H1 (cell line): ENCODE data around the gene AOC1. TPM values are rescaled to one million over a fixed set of nuclear protein-coding genes. Genes with fewer than 3 reads are reported as not detected.

ENCODE experiments used
- BCL11A ChIP-seq, 2 experiments: IDR thresholded peaks; one replicate each; pipeline ENCODE4 v1.6.1; 2011; ENCODE audit warnings: low read depth in 2 of 2, low read length in 2 of 2, mild to moderate bottlenecking in 2 of 2
- SIX5 ChIP-seq: IDR thresholded peaks from 2 replicates; pipeline ENCODE4 v1.6.1; 2011; ENCODE audit warnings: mild to moderate bottlenecking, low read depth, low read length
- polyA plus RNA-seq, 7 experiments: library from polyadenylated mRNA; depleted of rRNA in 3 of 7; stranded (reverse) in 5 of 7; unstranded in 2 of 7; fragments of >200 nt in 5 of 7; fragments of 200-250 nt in 2 of 7; gene quantifications; 1 replicate in 5 of 7; 2 replicates in 1 of 7; 4 replicates in 1 of 7; pipeline versions ENCODE4 v1.2.1 to v1.2.3, GENCODE V29; 2011 to 2013; ENCODE audit warnings: missing spikeins in 2 of 7, mixed read lengths in 2 of 7
- total RNA-seq: library from RNA; stranded (reverse); fragmentation: NEBNext Ultra II Directional; extraction: Animal tissue kit (Norgen Biotek cat#: 25700); gene quantifications from 2 replicates; pipeline ENCODE4 v1.2.1, GENCODE V29; 2021
- TF ChIP-seq, protein P1 (sequence below): IDR thresholded peaks from 2 replicates; pipeline ENCODE4 v1.6.1; 2012; ENCODE audit warnings: low read length, inconsistent platforms

Gene AOC1
- total and polyA plus RNA-seq, 2 of the 8 experiments (the other 6 are each of a cell fraction or from before 2014, with no cell fraction given): 0.15 to 0.17 TPM

DNA sequence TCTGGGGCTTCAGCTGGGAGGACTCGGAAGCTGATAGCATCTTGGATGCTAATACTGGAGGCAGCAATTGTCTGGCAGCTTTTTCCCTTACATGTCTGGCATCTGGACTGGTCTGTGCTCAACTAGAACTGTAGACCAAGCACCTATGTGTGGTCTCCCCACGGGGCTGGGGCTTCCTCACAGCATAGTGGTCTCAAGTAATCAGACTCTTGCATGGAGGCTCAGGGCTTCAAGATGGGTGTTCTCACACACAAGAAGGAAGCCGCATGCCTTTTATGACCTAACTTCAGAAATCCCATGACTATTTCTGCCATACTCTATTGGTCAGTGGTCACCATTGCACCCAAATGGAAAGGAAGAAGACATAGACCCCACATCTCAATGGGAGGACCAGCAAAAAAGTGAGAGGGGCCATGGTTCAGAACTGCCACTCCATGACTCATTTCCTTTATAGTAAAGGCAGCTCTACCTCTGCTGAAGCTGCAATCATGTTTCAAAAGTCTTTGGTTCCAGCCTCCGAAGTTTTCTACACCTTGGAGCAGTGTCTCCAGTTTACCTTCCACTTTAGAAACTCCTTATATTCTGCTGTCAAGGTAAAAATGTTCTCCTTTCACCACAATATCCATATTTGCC lies 14.7 kb downstream of the AOC1 start (continued):
- TF ChIP-seq, protein P1, sequence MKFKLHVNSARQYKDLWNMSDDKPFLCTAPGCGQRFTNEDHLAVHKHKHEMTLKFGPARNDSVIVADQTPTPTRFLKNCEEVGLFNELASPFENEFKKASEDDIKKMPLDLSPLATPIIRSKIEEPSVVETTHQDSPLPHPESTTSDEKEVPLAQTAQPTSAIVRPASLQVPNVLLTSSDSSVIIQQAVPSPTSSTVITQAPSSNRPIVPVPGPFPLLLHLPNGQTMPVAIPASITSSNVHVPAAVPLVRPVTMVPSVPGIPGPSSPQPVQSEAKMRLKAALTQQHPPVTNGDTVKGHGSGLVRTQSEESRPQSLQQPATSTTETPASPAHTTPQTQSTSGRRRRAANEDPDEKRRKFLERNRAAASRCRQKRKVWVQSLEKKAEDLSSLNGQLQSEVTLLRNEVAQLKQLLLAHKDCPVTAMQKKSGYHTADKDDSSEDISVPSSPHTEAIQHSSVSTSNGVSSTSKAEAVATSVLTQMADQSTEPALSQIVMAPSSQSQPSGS: no peak
- no peak for TF ChIP-seq SIX5
- no peak for TF ChIP-seq BCL11A (IDR thresholded peaks at IDR 0.05; ENCODE audit: low read depth in 2 of 2, low read length in 2 of 2)
